ENCODE data around the gene CHIT1. TPM values are rescaled to one million over a fixed set of nuclear protein-coding genes. Genes with fewer than 3 reads are reported as not detected.

CHIT1 gene
- total and polyA plus RNA-seq, 12 donors: 0.13 to 6.5 (median 0.60) TPM; not detected in 1

DNA sequence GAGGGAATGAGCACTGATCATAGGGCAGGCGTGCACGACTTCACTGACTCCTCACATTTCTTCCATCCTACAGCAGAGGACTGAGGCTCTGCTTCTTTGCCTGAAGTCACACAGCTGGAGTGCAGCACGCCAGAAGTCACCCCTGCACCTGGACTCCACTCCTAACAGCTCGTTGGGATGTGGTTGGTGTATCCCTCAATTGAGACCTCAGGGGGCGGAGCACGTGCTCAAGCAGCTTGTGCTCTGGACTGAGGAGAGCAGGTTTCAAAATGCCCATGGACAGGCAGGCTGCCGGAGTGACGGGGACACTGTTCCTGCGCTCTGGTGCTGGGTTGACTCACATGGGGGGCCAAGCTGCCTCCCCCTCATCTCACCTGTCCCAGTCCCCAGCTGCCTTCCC, 13.9 kb downstream of the CHIT1 start:
- DNase-seq: no peak
- H3K27me3 ChIP-seq: peaks cover 6% of the 10 kb centered on the region
- WGBS, 4 donors: 61 to 70% (median 67%) methylated on average over 9 of the region's 9 CpGs
- H3K9me3 ChIP-seq (replicated peaks in 1 of 3): no peaks in the 10 kb centered on the region
- H3K4me1 ChIP-seq (replicated peaks in 1 of 2): no peaks in the 10 kb centered on the region
- TF ChIP-seq POLR2A (IDR thresholded peaks at IDR 0.05): no peak
- TF ChIP-seq, protein P1, sequence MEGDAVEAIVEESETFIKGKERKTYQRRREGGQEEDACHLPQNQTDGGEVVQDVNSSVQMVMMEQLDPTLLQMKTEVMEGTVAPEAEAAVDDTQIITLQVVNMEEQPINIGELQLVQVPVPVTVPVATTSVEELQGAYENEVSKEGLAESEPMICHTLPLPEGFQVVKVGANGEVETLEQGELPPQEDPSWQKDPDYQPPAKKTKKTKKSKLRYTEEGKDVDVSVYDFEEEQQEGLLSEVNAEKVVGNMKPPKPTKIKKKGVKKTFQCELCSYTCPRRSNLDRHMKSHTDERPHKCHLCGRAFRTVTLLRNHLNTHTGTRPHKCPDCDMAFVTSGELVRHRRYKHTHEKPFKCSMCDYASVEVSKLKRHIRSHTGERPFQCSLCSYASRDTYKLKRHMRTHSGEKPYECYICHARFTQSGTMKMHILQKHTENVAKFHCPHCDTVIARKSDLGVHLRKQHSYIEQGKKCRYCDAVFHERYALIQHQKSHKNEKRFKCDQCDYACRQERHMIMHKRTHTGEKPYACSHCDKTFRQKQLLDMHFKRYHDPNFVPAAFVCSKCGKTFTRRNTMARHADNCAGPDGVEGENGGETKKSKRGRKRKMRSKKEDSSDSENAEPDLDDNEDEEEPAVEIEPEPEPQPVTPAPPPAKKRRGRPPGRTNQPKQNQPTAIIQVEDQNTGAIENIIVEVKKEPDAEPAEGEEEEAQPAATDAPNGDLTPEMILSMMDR (IDR thresholded peaks at IDR 0.05): no peak
- H3K36me3 ChIP-seq (replicated peaks in 1 of 2): no peaks in the 10 kb centered on the region
- intact Hi-C loops (cut with DNase I): loop anchor here in 1 of 2 donors (5.0 kb wide), 2 partner anchors 98 to 178 kb away; no protein-coding TSS in a partner anchor
- no peak overlapping the region for H3K27ac ChIP-seq
- H3K4me3 ChIP-seq: no peak overlapping the region

DNA sequence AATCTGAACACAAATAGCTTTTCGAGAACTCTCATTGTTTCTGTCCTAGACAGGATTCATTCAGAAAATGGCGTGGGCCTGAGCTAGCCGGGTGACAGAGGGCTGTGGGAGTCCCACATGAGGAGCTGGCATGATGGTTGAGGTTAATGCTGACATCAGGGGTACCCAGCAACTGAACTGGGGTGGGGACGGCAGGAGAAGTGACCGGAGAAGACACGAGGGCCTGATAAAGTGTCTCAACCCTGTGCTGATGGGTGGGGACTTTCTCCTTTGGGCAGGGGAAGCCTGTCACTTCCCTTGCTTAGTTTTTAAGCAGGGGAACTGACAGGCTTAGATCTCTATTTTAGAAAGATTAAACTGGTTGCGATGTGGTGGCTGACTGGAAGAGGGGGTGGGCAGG, 14.6 kb downstream of the CHIT1 start:
- no peaks in the 10 kb centered on the region for H3K4me1 ChIP-seq (replicated peaks in 1 of 2)
- no peak for TF ChIP-seq POLR2A (IDR thresholded peaks at IDR 0.05)
- TF ChIP-seq, protein P1 (IDR thresholded peaks at IDR 0.05): no peak
- H3K27me3 ChIP-seq: peaks cover 6% of the 10 kb centered on the region
- H3K4me3 ChIP-seq: no peak overlapping the region
- intact Hi-C loops (cut with DNase I): loop anchor here in 1 of 2 donors (5.0 kb wide), 2 partner anchors 98 to 178 kb away; no protein-coding TSS in a partner anchor
- 79 to 83% (median 81%) methylated on average over 7 of the region's 7 CpGs for WGBS, 4 donors
- H3K9me3 ChIP-seq (replicated peaks in 1 of 3): no peaks in the 10 kb centered on the region
- DNase-seq: no peak
- H3K36me3 ChIP-seq (replicated peaks in 1 of 2): no peaks in the 10 kb centered on the region
- no peak overlapping the region for H3K27ac ChIP-seq

DNA sequence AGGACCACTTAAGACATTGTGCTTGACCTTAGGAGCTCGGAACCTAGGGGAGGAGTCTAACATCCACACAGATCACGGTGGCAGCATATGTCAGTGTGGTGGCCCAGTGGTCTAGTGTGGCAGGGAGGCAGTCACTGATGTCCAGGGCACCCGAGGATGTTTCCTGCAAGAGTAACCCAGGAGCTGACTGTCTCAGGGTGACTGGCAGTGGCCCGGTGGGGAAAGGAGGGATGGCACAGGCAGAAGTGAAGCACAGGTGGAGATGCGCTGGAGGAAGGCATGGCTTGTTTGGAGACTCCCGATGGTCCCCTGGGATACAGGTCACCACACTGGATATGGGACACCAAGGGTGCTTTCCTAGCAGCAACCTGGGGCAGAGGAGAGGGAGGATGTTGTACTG, 16.3 kb downstream of the CHIT1 start:
- no peak for DNase-seq
- WGBS, 4 donors: 64 to 88% (median 73%) methylated on average over 6 of the region's 6 CpGs
- Histone ChIP-seq H3K4me3 (no peak overlapping the region), H3K9me3 (replicated peaks in 1 of 3) (no peaks in the 10 kb centered on the region), H3K36me3 (replicated peaks in 1 of 2) (no peaks in the 10 kb centered on the region), H3K27ac (no peak overlapping the region), H3K27me3 (peaks cover 6% of the 10 kb centered on the region), H3K4me1 (replicated peaks in 1 of 2) (no peaks in the 10 kb centered on the region)
- intact Hi-C loops (cut with DNase I): no loop called here
- TF ChIP-seq, protein P1 (IDR thresholded peaks at IDR 0.05): no peak
- TF ChIP-seq POLR2A (IDR thresholded peaks at IDR 0.05): no peak

DNA sequence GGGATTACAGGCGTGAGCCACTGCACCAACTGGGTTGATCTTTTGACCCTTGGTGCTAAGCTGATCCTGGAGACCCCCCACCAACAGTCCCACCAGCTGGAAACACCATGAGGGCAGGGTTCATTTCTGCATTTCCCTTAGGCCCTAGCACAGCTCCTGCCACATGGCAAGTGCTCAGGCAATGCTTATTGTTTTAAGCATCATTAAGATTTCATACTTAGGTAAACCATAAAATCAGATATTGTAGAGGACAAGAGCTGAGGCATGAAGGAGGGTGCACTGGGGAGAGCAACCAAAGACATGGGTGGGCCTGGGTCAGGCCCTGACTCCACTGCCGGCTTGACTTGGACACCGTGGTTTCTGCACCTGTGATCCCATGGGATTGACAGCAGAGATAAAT, 17.7 kb downstream of the CHIT1 start:
- Histone ChIP-seq H3K27ac (no peak overlapping the region), H3K4me1 (replicated peaks in 1 of 2) (no peaks in the 10 kb centered on the region), H3K36me3 (replicated peaks in 1 of 2) (no peaks in the 10 kb centered on the region), H3K27me3 (peaks cover 3% of the 10 kb centered on the region), H3K9me3 (replicated peaks in 1 of 3) (no peaks in the 10 kb centered on the region), H3K4me3 (no peak overlapping the region)
- intact Hi-C loops (cut with DNase I): no loop called here
- WGBS, 4 donors: 92 to 98% (median 95%) methylated on average over 3 of the region's 3 CpGs
- TF ChIP-seq, protein P1 (IDR thresholded peaks at IDR 0.05): no peak
- TF ChIP-seq POLR2A (IDR thresholded peaks at IDR 0.05): no peak
- no peak for DNase-seq
